GM10847 (cell line): ENCODE data around the gene S100A3.

Source experiments
- POLR2A ChIP-seq: IDR thresholded peaks from 2 replicates; pipeline ENCODE4 v1.6.1; 2011; ENCODE audit not compliant: insufficient read length; ENCODE audit errors: extremely low read depth

Gene S100A3, protein sequence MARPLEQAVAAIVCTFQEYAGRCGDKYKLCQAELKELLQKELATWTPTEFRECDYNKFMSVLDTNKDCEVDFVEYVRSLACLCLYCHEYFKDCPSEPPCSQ

DNA sequence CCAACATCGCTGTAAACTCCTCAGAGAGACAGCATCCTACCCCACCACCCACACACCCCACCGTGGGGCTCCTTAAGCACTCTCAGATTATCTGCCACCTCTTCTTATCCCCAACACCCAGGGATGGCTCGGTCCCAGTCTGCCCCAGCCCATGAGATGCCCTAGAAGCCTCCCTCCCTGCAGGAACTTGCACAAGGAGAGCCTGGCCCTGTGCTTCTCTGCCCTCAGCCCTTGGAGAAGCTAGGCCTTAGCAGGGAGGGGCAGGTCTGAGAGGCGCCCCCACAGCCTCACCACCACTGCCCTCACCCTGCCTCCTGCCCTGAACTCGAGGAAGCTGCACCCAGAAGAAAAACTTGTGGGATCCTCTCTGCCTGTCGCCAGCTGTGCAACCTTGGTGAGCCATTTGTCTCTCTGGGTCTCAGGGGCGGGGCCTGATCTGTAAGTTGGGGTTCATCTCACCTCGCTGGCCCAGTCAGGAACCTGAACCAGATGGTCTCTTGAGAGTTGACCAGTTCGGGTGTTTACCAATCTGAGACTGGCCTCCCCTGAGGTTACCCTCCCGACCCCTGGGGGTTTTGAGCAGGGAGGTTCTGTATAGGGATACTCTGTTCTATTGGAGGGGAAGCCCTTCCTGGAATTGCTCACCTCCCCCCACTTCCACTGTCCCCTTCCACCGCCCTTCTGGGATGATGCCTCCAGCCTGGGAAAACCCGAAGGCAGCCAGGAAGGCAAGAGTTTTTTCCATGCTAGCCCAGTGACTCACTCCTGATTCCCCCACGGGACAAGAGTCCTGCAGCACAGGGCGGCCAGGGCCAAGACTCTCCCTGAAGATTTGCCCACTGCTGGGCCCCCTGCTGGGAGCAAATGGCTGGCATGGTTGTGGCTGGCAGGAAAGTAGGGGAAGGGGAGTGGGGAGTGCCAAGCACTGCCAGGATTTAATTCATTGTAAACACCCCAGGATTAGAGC, at the start of gene S100A3:
Gene S100A3 (minus strand): TSS at position 537 of the 967 bp plus-strand sequence. CDS start 773 bp downstream, outside the sequence.
- no peak for TF ChIP-seq POLR2A

DNA sequence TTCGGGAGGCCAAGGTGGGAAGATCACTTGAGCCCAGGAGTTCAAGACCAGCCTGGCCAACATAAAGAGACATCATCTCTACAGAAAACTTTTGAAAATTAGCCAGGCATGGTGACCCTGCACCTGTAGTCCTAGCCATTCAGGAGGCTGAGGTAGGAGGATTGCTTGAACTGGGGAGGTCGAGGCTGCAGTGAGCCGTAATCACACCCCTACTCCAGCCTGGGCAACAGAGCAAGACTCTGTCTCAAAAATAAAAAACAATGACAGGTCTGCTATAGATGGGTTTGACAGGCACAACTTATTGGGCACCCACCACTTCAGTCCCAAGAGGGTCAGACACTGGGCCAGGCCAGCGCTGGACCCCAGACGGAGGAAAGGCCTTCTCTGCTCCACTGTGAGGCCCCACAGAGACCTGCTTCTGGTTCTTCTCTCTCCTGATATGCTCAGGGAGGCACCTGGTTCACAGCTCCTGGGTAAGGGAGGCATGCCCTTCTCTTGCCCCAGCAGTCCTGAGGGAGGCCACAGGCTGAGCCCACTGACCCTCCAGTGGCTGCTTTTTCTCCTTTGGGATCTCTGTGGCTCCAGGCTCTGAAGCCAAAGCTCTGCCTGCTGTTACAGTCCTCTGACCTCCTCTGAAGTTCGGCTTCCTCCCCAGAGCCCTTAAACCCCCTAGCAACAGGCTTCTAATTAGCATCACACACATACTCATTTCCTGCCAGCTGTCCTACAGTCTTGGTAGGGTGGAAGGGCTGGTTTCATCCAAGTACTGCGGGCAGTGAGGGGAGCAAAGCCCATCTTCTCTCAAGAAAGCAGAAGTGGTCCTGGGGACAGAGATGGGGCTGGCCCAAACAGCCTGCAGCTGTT, 49.5 kb upstream of the S100A3 start:
- TF ChIP-seq POLR2A = peak; percentile 19

DNA sequence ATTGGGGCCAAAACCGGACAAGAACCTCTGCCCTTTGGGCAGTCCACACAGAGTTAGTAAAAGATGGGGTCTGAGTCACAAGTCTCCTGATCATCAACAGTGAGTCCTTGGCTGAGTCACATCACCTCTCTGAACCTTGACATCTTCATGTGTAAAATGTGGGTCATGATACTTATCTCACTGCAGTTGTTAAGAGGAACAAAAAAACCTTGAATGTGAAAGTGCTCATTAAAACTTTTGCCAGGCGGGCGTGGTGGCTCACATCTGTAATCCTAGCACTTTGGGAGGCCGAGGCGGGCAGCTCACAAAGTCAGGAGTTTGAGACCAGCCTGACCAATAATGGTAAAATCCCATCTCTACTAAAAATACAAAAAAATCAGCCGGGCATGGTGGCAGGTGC, 48.1 kb upstream of the S100A3 start:
- TF ChIP-seq POLR2A = no peak

DNA sequence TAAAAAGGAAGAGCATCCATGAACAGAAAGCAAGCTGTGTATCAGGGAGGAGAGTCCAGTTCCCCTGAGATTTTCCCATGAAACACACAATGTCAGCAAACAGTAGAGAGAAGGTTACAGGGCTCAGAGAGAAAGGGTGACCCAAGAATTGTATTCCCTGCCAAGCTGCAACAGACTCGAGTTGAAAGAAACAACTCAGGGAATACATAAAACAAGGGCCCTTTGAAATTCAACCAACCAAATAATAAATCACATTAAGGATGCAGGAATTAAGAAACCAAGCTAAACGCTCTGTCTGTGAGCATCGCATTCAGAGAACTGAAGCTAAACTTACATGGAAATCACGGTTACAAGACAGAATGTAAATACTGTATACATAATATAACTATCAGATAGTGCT, 43.7 kb upstream of the S100A3 start:
- TF ChIP-seq POLR2A = no peak

DNA sequence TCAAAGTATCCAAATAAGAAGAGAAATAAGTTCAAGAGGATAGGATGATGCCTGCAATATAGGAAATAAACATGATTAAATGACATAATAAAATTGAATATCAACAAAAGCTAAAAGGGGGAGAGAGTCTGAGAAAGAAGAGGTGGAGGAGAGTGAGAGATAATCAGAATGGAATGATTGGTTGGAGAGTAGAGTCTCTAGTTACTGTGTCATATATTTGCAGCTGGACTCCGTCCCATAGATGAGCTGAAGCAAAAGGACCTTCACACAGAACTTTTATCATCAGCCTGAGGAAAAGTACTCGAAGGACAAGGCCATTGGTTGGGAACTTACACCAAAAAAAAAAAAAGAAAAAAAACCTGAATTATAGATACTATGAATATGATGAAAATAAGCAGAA, 39.4 kb upstream of the S100A3 start:
- no peak for TF ChIP-seq POLR2A

DNA sequence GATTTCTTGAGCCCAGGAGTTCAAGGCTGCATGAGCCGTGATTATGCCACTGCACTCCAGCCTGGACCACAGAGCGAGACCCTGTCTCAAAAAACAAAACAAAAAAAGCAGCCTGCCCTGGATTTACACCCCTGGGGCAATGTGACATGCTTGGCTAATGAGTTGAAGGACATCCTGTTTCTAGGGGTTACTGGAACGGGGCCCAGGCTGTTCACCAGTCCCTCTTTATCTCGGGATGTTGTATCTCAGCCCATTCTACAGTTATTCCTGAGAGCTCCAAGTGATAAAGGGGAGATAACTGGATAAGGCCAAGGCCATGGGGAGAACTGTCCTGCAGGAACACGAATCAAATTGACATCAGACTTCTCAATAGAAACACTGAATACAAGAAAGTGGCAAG, 38.3 kb upstream of the S100A3 start:
- no peak for TF ChIP-seq POLR2A

DNA sequence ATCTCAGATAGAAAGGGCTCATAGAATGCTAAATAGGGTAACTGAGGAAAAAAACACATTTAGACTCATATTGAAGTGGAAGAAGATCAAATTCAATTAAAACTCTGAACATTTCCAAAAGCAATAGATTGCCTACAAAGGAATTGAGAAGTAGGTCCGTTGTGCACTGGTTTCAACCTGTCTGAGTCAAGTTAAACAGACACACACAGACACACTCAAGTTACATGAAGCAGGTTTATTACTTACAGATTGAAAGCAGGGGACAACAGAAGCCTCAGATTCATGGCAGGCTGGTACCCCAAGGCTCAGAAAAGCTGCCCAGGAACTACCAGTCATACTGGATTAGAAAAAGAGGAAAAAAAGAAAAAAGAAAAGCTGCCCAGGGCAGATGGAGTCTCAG, 37.3 kb upstream of the S100A3 start:
- TF ChIP-seq POLR2A = no peak

DNA sequence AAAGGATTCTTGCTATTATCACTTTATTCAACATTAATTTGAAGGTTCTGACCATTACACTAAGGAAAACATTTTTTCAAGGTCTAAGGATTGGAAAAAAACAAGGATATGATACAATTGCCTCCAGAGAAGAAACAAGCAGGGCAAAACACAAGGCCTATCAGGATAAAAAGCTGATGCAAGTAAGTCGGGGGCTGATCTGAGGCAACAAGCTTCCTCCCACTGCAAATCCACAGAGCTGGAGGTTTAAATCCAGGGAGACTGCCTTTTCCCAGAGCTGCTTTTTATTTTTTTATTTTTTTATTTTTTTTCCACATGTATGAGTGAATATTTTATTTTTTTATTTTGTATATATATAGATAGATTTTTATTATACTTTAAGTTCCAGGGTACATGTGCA, 35.9 kb upstream of the S100A3 start:
- no peak for TF ChIP-seq POLR2A

DNA sequence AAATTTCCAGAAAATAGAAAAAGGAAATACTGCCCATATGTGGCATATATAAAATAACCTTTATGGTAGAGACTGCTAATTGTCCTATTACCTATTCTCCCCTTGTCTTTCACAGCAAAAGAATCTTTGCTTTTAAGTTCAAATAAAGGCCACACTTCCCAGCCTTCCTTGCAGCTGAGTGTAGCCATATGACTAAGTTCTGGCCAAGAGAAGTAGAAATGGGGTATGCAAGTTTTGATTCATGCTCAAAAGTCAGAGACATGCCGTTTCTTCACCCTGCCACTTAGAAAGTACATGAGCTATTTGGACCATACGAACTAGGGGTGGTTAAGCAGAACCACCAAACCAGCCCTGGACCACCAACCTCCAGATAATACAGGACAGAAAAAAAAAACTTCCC, 34.9 kb upstream of the S100A3 start:
- no peak for TF ChIP-seq POLR2A

DNA sequence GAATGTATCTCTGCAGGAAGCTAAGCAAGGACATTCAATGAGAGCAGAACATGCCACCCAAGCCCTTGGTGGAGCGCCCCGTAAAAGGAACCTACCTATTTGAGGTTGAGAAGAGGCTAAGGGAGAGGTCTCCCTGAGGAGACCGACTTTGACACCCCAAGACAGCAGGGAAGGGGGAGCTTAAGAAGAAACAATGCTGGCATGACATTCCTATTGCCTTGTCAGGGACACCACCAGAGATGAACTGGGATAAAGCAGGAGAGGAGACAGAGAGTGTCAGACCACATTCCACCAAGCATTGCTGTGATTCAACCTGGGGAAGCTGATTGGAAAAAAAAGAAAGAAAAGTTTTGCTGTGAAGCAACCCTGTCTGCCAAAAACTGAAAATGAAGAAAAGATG, 29.9 kb upstream of the S100A3 start:
- TF ChIP-seq POLR2A = no peak

DNA sequence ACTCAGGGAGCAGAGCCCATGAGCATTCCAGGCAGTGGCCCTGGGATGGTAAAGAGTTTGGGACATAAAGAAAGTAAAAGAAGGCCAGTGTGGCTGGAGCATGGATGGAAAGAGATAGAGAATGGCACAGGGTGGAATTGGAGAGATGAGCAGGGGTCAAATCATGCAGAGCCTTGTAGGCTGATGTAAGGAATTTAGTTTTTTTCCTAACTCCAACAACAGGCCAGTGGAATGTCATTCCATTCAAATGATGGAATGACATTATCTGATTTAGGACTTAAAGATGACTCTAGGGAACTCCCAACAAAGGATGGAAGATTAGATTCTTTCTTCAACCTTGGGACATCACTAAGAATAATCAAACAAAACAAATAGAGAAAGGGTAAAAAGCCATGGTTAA, 29.4 kb upstream of the S100A3 start:
- TF ChIP-seq POLR2A = no peak

DNA sequence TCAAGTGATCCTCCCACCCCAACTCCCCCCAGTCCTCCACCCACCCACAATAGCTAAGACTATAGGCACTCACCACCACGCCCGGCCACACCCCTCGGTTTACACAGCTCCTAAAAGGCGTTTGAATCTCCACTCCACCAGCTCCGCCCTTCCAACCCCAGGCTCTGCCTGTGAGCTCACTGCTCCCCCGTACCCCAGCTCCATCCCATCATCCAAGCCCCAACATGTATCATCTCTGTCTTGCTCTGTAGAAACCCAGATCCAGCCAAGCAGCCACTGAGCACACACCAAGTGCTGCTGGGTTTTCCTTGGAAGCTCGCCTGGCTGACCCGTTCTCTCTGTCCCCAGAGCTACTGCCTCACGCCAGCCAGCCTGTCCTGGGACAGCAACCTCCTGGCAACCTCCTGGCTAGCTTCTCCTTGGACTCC, 28.6 kb upstream of the S100A3 start:
- TF ChIP-seq POLR2A = no peak

DNA sequence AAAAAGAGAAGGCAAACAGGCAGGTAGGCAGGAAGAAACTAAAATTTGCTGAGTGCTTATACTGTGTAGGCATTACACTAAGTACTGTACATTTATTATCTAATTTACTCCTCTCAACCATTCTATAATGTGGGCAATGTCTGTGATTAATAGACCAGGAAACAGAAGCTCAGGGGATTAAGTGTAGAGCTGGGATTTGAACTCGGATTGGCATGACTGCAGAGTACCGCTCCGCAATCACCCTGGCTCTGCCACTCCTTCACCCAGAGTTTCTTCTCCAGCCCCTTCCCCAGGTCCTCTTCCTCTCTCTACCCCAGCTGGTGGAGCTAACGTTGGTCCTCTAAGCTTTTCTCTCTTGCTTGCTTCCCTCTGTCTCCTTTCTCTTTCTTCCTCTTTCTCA, 28.1 kb upstream of the S100A3 start:
- no peak for TF ChIP-seq POLR2A

DNA sequence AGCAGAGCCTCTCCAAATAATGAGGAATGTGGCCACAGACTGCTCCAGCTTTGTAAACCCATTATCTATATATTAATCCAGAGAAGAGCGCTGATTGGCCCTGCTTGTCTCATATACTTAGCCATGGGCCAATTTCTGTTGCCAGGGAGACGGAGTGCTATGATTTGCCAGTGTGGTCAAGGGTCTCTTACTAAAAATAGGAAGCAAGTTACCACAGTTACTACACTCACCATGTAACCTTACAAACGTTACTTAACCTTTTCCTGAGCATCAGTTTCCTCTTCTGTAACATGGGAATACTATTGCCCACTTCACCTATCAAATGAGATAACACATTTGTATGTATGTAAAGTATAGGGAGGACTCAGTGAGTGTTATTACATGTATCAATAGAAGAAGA, 24.3 kb upstream of the S100A3 start:
- no peak for TF ChIP-seq POLR2A

DNA sequence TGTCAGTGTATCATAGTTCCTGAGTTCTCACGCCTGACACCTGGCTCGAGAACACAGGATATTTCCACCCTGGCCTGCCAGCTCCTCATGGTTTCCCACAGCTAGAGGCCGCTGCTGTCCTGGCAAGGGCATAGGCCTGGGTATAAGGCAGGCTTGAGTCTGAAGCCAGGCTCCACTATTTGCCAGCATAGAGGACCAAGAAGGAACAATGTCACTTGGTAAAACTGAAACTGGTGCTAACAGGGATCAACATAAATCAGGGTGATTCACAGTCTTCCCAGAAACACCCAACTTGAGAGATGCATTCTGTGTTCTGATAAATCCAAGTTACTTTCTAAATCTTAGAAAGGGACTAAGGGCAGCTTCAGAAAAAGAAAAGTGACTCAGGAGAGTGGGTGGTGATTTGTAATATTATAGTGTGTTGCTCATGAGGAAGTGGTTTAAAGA, 23.5 kb upstream of the S100A3 start:
- TF ChIP-seq POLR2A = no peak

DNA sequence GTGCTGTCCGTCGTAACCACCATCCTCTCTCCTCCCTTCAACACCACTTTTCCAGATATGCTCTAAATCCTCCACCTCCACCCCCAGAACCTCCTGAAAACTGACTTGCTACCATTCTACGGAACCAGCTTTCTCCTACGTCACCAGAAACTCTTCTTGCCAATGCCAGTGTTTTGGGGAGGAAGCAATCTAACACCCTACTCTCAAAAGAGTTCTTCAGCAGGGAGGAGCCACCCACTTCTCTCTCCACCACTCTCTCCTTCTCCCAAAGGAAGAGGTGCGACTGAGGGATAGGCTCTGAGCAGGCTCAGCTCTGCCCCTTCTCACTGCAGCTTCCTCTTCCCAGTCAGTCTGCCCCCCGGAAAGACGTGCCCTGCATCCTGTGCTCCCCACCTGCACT, 22.6 kb upstream of the S100A3 start:
- no peak for TF ChIP-seq POLR2A
